ENCODE results near the gene RNU2-63P.
A peak's percentile ranks its signal among the peaks of the same experiment; 100 is the strongest.

Gene RNU2-63P

GRCh38 chr2:88016086-88016959, at the start of gene RNU2-63P:
Gene RNU2-63P, minus strand, starts transcription at chr2:88016547.
- TF ChIP-seq, protein P1, sequence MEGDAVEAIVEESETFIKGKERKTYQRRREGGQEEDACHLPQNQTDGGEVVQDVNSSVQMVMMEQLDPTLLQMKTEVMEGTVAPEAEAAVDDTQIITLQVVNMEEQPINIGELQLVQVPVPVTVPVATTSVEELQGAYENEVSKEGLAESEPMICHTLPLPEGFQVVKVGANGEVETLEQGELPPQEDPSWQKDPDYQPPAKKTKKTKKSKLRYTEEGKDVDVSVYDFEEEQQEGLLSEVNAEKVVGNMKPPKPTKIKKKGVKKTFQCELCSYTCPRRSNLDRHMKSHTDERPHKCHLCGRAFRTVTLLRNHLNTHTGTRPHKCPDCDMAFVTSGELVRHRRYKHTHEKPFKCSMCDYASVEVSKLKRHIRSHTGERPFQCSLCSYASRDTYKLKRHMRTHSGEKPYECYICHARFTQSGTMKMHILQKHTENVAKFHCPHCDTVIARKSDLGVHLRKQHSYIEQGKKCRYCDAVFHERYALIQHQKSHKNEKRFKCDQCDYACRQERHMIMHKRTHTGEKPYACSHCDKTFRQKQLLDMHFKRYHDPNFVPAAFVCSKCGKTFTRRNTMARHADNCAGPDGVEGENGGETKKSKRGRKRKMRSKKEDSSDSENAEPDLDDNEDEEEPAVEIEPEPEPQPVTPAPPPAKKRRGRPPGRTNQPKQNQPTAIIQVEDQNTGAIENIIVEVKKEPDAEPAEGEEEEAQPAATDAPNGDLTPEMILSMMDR (IDR thresholded peaks at IDR 0.05; ENCODE audit: low read depth, low read length, missing control alignments) = no peak
- peak; percentile 89 for DNase-seq (ENCODE audit: low read depth)
- in situ Hi-C loops (cut with HindIII; ENCODE audit: low sequenced_read_pairs) = no loop called here
- peak within 1 kb of the TSS; percentile 62 for H3K4me3 ChIP-seq (ENCODE audit: low read depth, low read length)

DNA sequence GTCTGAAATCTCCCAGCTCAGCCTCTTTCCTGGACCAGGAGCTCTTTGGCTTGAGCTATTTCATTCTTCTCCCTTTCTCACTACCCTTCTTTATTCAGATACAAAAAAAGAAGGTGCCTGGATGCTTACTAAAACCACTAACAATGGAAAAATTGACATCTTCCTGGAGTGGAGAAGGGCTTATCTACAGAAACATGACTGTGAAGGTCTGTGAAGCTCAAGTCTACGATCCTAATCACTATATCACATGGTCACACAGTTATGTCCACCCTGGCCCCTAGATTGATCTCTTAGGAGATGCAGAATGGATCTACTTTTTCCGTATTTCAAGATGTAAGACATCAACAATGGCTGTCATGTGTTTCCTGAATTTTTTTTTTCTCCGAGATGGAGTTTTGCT, 44.9 kb upstream of the RNU2-63P start:
- no peak for DNase-seq (ENCODE audit: low read depth)
- TF ChIP-seq, protein P1 (IDR thresholded peaks at IDR 0.05; ENCODE audit: low read depth, low read length, missing control alignments) = no peak
- no peak overlapping the region for H3K4me3 ChIP-seq (ENCODE audit: low read depth, low read length)
- in situ Hi-C loops (cut with HindIII; ENCODE audit: low sequenced_read_pairs) = no loop called here

DNA sequence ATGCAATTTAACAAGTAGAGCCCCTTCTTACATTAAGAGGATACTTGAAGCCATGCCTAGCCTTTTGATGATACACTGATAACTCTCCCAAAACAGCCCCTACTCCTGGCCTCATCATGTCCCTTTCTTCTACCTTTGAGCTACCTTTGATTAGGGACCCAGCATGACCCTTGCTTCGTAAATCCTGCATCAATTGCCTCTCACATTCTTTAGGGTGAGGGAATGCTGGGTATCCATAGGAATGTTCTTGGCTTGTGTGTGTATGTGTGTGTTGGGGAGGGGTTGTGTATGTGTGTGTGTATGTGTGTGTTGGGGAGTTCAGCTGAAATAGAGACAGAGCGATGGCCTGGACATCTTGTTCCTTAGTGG, 44.5 kb upstream of the RNU2-63P start:
- DNase-seq (ENCODE audit: low read depth) = no peak
- in situ Hi-C loops (cut with HindIII; ENCODE audit: low sequenced_read_pairs) = no loop called here
- no peak overlapping the region for H3K4me3 ChIP-seq (ENCODE audit: low read depth, low read length)
- TF ChIP-seq, protein P1 (IDR thresholded peaks at IDR 0.05; ENCODE audit: low read depth, low read length, missing control alignments) = no peak

GRCh38 chr2:88059979-88060906, 43.9 kb upstream of the RNU2-63P start:
- no peak overlapping the region for H3K4me3 ChIP-seq (ENCODE audit: low read depth, low read length)
- in situ Hi-C loops (cut with HindIII; ENCODE audit: low sequenced_read_pairs) = no loop called here
- TF ChIP-seq, protein P1 (IDR thresholded peaks at IDR 0.05; ENCODE audit: low read depth, low read length, missing control alignments) = peak; percentile 89
- DNase-seq (ENCODE audit: low read depth) = no peak

GRCh38 chr2:88058191-88058590, 41.8 kb upstream of the RNU2-63P start:
- no peak overlapping the region for H3K4me3 ChIP-seq (ENCODE audit: low read depth, low read length)
- in situ Hi-C loops (cut with HindIII; ENCODE audit: low sequenced_read_pairs) = no loop called here
- TF ChIP-seq, protein P1 (IDR thresholded peaks at IDR 0.05; ENCODE audit: low read depth, low read length, missing control alignments) = no peak
- DNase-seq (ENCODE audit: low read depth) = no peak

- H3K4me3 ChIP-seq (ENCODE audit: low read depth, low read length) = no peak overlapping the region
- TF ChIP-seq, protein P1 (IDR thresholded peaks at IDR 0.05; ENCODE audit: low read depth, low read length, missing control alignments) = no peak
- no peak for DNase-seq (ENCODE audit: low read depth)
- in situ Hi-C loops (cut with HindIII; ENCODE audit: low sequenced_read_pairs) = no loop called here
Measured at GRCh38 chr2:88057437-88057844, 41.1 kb upstream of the RNU2-63P start.
